Endothelial cell of umbilical vein (primary cell): ENCODE measurements around the gene RPL18. TPM values are rescaled to one million over a fixed set of nuclear protein-coding genes. Genes with fewer than 3 reads are reported as not detected.

Experiments used
- BruUV-seq: library from RNA; stranded (reverse); fragments of 400-500 nt; replicated peaks from 2 replicates; lab custom pipeline; 2021; lab: Mats Ljungman, UMichigan
- CTCF ChIA-PET: fragments of 300-600, 350-600 bp; sonication (Branson Sonifier 250); formaldehyde crosslinking; loops from one replicate; lab custom pipeline; 2021; ENCODE audit warnings: antibody characterized with exemption, inconsistent platforms; lab: Charles Lee
- POLR2A ChIA-PET: fragments of 300-600, 350-600 bp; sonication (Branson Sonifier 250); formaldehyde crosslinking; loops from one replicate; lab custom pipeline; 2021; ENCODE audit warnings: antibody characterized with exemption, inconsistent platforms; lab: Charles Lee
- DNase-seq: peaks from one replicate; pipeline ENCODE4 v3.0.0-alpha.2; 2011; ENCODE audit warnings: low read depth, low spot score
- FAIRE-seq: peaks from 2 replicates; lab custom pipeline; 2011; peaks lifted over from hg19 to GRCh38; lab: Jason Lieb, UNC
- H2AFZ ChIP-seq: 2 replicates; pipeline ENCODE4 v1.6.0; 2012; ENCODE audit warnings: low read depth, low read length, control low read depth, inconsistent platforms
- H3K27ac ChIP-seq: 2 replicates; pipeline ENCODE4 v1.5.1; 2011; ENCODE audit warnings: low read depth, mild to moderate bottlenecking, control low read depth, low read length, moderate library complexity; ENCODE audit not compliant: insufficient read depth
- H3K27me3 ChIP-seq, 2 experiments: 2 replicates each; pipeline versions ENCODE4 v1.6.0 to v1.6.1; 2011; ENCODE audit warnings: low read length in 2 of 2, mixed read lengths in 1 of 2; ENCODE audit not compliant: control insufficient read depth in 2 of 2, insufficient read depth in 2 of 2
- H3K36me3 ChIP-seq, 2 experiments: 2 replicates in 1 of 2; 3 replicates in 1 of 2; pipeline ENCODE4 v1.5.1; 2011; ENCODE audit warnings: low read length in 2 of 2, mild to moderate bottlenecking in 1 of 2, moderate library complexity in 1 of 2; ENCODE audit not compliant: control insufficient read depth in 2 of 2, insufficient read depth in 2 of 2; ENCODE audit errors: extremely low read depth in 1 of 2
- H3K4me1 ChIP-seq: 3 replicates; pipeline ENCODE4 v1.5.1; 2011; ENCODE audit warnings: mild to moderate bottlenecking, low read length; ENCODE audit not compliant: control insufficient read depth, insufficient read depth; ENCODE audit errors: extremely low read depth
- H3K4me2 ChIP-seq: 2 replicates; pipeline ENCODE4 v1.6.1; 2011; ENCODE audit warnings: low read length, control low read depth, mixed read lengths; ENCODE audit not compliant: insufficient read depth
- H3K4me3 ChIP-seq, 3 experiments: fragments of 200-600 bp in 1 of 3; sonication (generic), shearing (Covaris generic) in 1 of 3; replicated peaks in 1 of 3; 2 replicates each; pipeline ENCODE4 v1.5.1; 2011 to 2016; ENCODE audit warnings: control low read depth in 3 of 3, low read length in 3 of 3, mild to moderate bottlenecking in 2 of 3, inconsistent platforms in 1 of 3, low read depth in 1 of 3, moderate library complexity in 1 of 3; ENCODE audit not compliant: insufficient read depth in 1 of 3
- H3K79me2 ChIP-seq: 2 replicates; pipeline ENCODE4 v1.6.0; 2012; ENCODE audit warnings: low read length, inconsistent platforms; ENCODE audit not compliant: control insufficient read depth, insufficient read depth
- H3K9ac ChIP-seq: replicated peaks from 2 replicates; pipeline ENCODE3; 2011; ENCODE audit warnings: low read length, control low read depth; ENCODE audit not compliant: insufficient read depth; ENCODE audit errors: extremely low read depth
- H3K9me1 ChIP-seq: replicated peaks from 3 replicates; pipeline ENCODE4 v1.6.0; 2011; ENCODE audit warnings: mild to moderate bottlenecking, low read length; ENCODE audit not compliant: control insufficient read depth, insufficient read depth; ENCODE audit errors: extremely low read depth
- H3K9me3 ChIP-seq: replicated peaks from 2 replicates; pipeline ENCODE4 v1.5.1; 2012; ENCODE audit warnings: low read length, inconsistent platforms; ENCODE audit not compliant: control insufficient read depth, insufficient read depth
- H4K20me1 ChIP-seq: replicated peaks from 2 replicates; pipeline ENCODE3; 2011; ENCODE audit warnings: mild to moderate bottlenecking, low read length; ENCODE audit not compliant: control insufficient read depth, insufficient read depth; ENCODE audit errors: extremely low read depth
- EZH2 ChIP-seq: IDR thresholded peaks from 2 replicates; pipeline ENCODE4 v1.6.1; 2012; ENCODE audit warnings: borderline replicate concordance, low read depth, mild to moderate bottlenecking, moderate library complexity, low read length, inconsistent platforms; ENCODE audit not compliant: severe bottlenecking
- FOS ChIP-seq: IDR thresholded peaks from 2 replicates; pipeline ENCODE4 v1.6.1; 2011; ENCODE audit warnings: mild to moderate bottlenecking, low read length, moderate library complexity, borderline replicate concordance; ENCODE audit not compliant: insufficient read depth
- GATA2 ChIP-seq: IDR thresholded peaks from 2 replicates; pipeline ENCODE4 v1.7.0; 2011; ENCODE audit warnings: low read depth, mild to moderate bottlenecking, moderate library complexity, mixed read lengths, low read length; ENCODE audit not compliant: insufficient read length, insufficient read depth
- JUN ChIP-seq: IDR thresholded peaks from 2 replicates; pipeline ENCODE4 v1.6.1; 2011; ENCODE audit warnings: borderline replicate concordance, low read depth; ENCODE audit not compliant: insufficient read length, insufficient read depth
- MYC ChIP-seq: IDR thresholded peaks from one replicate; pipeline ENCODE4 v1.6.1; 2011; ENCODE audit warnings: mild to moderate bottlenecking, low read depth, low read length
- POLR2A ChIP-seq: IDR thresholded peaks from 2 replicates; pipeline ENCODE4 v1.6.1; 2012; ENCODE audit warnings: low read depth, mild to moderate bottlenecking, control low read depth, low read length
- POLR2AphosphoS5 ChIP-seq: IDR thresholded peaks from 2 replicates; pipeline ENCODE4 v1.6.1; 2012; ENCODE audit warnings: low read depth, mild to moderate bottlenecking, control low read depth, low read length, moderate library complexity; ENCODE audit not compliant: insufficient read depth
- dilution Hi-C: fragments of 300-500 bp; cut with MboI; formaldehyde crosslinking; loops from one replicate; pipeline ENCODE4 v1.15.0; 2019; ENCODE audit warnings: low sequenced_read_pairs; ENCODE audit not compliant: extremely low pct_ligation_motif_present
- intact Hi-C: fragments of 100-400 bp; cut with micrococcal nuclease; formaldehyde crosslinking; loops from one replicate; pipeline ENCODE4 v1.10.0; 2022
- polyA plus RNA-seq, 4 experiments: library from polyadenylated mRNA; depleted of rRNA in 3 of 4; stranded (reverse) in 3 of 4; unstranded in 1 of 4; fragments of >200 nt; gene quantifications; 2 replicates each; pipeline versions ENCODE4 v1.2.1 to v1.2.3, GENCODE V29; 2011 to 2012; ENCODE audit warnings: missing spikeins in 1 of 4
- total RNA-seq: library from RNA; stranded (reverse); gene quantifications from 2 replicates; pipeline ENCODE4 v1.2.3, GENCODE V29; 2021
- TF ChIP-seq, protein P1 (sequence below): IDR thresholded peaks from 2 replicates; pipeline ENCODE4 v1.6.1; 2011; ENCODE audit not compliant: insufficient read depth, insufficient read length
- TF ChIP-seq, protein P2 (sequence below), 2 donors: IDR thresholded peaks; 1 replicate in 1 of 2; 2 replicates in 1 of 2; pipeline ENCODE4 v1.5.1; 2011; ENCODE audit warnings: low read length in 2 of 2, mild to moderate bottlenecking in 2 of 2, moderate library complexity in 2 of 2, control low read depth in 1 of 2, inconsistent platforms in 1 of 2, low read depth in 1 of 2; ENCODE audit not compliant: insufficient read depth in 1 of 2; ENCODE audit errors: extremely low read depth in 1 of 2

The RPL18 gene
- total and polyA plus RNA-seq, 2 donors (not counting 3 experiments of a cell fraction or from before 2014, with no cell fraction given) = 1,407 to 2,154 TPM

GRCh38 chr19:48633148-48634035 lies 14.4 kb upstream of the RPL18 start:
- no TSS peak for BruUV-seq
- no peaks in the 10 kb centered on the region for H3K9me3 ChIP-seq
- DNase-seq = no peak
- H3K9ac ChIP-seq = no peak overlapping the region
- H3K79me2 ChIP-seq = no peaks in the 10 kb centered on the region
- peaks cover 3 to 11% of the 10 kb centered on the region in 2 experiments for H3K27me3 ChIP-seq
- intact Hi-C loops (loop anchor here (10.0 kb wide), 1 partner anchor 361 kb away; the partner anchor contains the start of genes GYS1 and RUVBL2), dilution Hi-C loops (no loop called here)
- POLR2A ChIA-PET = interaction anchor here (0.9 kb wide), 1 partner anchor 14 kb away, joined by 4 read pairs; the partner anchor contains the start of genes RPL18 and SPHK2
- no peak overlapping the region for H3K4me3 ChIP-seq
- H3K4me2 ChIP-seq = no peak overlapping the region
- no peaks in the 10 kb centered on the region for H3K36me3 ChIP-seq
- TF ChIP-seq, protein P1, sequence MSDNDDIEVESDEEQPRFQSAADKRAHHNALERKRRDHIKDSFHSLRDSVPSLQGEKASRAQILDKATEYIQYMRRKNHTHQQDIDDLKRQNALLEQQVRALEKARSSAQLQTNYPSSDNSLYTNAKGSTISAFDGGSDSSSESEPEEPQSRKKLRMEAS = no peak
- no peak for TF ChIP-seq GATA2
- no peak for TF ChIP-seq EZH2
- no peak for TF ChIP-seq POLR2A
- no peak for TF ChIP-seq MYC
- no peak for TF ChIP-seq JUN
- TF ChIP-seq FOS = no peak
- TF ChIP-seq POLR2AphosphoS5 = no peak
- TF ChIP-seq, protein P2, sequence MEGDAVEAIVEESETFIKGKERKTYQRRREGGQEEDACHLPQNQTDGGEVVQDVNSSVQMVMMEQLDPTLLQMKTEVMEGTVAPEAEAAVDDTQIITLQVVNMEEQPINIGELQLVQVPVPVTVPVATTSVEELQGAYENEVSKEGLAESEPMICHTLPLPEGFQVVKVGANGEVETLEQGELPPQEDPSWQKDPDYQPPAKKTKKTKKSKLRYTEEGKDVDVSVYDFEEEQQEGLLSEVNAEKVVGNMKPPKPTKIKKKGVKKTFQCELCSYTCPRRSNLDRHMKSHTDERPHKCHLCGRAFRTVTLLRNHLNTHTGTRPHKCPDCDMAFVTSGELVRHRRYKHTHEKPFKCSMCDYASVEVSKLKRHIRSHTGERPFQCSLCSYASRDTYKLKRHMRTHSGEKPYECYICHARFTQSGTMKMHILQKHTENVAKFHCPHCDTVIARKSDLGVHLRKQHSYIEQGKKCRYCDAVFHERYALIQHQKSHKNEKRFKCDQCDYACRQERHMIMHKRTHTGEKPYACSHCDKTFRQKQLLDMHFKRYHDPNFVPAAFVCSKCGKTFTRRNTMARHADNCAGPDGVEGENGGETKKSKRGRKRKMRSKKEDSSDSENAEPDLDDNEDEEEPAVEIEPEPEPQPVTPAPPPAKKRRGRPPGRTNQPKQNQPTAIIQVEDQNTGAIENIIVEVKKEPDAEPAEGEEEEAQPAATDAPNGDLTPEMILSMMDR (IDR thresholded peaks at IDR 0.05; ENCODE audit: extremely low read depth in 1 of 2, insufficient read depth in 1 of 2, low read depth in 1 of 2, low read length in 2 of 2) = no peak
- no peak overlapping the region for H3K27ac ChIP-seq
- H3K9me1 ChIP-seq = no peaks in the 10 kb centered on the region
- no peak for FAIRE-seq
- no peaks in the 10 kb centered on the region for H4K20me1 ChIP-seq
- peaks cover 36% of the 10 kb centered on the region for H3K4me1 ChIP-seq
- H2AFZ ChIP-seq = no peak overlapping the region
- CTCF ChIA-PET = interaction anchor here (1.0 to 1.1 kb wide), 2 partner anchors 10 to 13 kb away, joined by 3 to 4 read pairs; partner anchors contain the start of gene CA11
